IPS DF 6.9 (cell line): ENCODE results near the gene CEP128.
"Not testable (repeated sequence)": the region's sequence is repeated elsewhere in the genome, so short reads cannot be mapped to it uniquely, and the experiment has no call there.

Source experiments
- DNase-seq: peaks from one replicate; pipeline ENCODE4 v3.0.0-alpha.2; 2013; ENCODE audit warnings: low read depth, low spot score
- H3K27ac ChIP-seq: one replicate; pipeline ENCODE4 v1.5.1; 2013; ENCODE audit warnings: low read length, control low read depth
- H3K27me3 ChIP-seq: 2 replicates; pipeline ENCODE4 v1.6.1; 2013; ENCODE audit warnings: mild to moderate bottlenecking, low read length; ENCODE audit not compliant: control insufficient read depth, insufficient read depth
- H3K36me3 ChIP-seq: 2 replicates; pipeline ENCODE4 v1.6.1; 2013; ENCODE audit warnings: low read length; ENCODE audit not compliant: control insufficient read depth, insufficient read depth
- H3K4me1 ChIP-seq: 2 replicates; pipeline ENCODE4 v1.6.1; 2013; ENCODE audit warnings: low read length; ENCODE audit not compliant: control insufficient read depth, insufficient read depth
- H3K4me3 ChIP-seq: 2 replicates; pipeline ENCODE4 v1.5.1; 2013; ENCODE audit warnings: mild to moderate bottlenecking, low read length
- H3K9me3 ChIP-seq: 2 replicates; pipeline ENCODE4 v1.6.1; 2013; ENCODE audit warnings: low read length, inconsistent platforms; ENCODE audit not compliant: control insufficient read depth, insufficient read depth
- WGBS: extraction: QIAGEN DNeasy Blood & Tissue Kit; methylation state at CpG from one replicate; pipeline ENCODE4 v1.1.7; 2013; ENCODE audit warnings: mixed read lengths, missing lambda C conversion rate; ENCODE audit not compliant: insufficient read length, insufficient coverage; 5-methylcytosine and 5-hydroxymethylcytosine counted together

CEP128 gene

DNA sequence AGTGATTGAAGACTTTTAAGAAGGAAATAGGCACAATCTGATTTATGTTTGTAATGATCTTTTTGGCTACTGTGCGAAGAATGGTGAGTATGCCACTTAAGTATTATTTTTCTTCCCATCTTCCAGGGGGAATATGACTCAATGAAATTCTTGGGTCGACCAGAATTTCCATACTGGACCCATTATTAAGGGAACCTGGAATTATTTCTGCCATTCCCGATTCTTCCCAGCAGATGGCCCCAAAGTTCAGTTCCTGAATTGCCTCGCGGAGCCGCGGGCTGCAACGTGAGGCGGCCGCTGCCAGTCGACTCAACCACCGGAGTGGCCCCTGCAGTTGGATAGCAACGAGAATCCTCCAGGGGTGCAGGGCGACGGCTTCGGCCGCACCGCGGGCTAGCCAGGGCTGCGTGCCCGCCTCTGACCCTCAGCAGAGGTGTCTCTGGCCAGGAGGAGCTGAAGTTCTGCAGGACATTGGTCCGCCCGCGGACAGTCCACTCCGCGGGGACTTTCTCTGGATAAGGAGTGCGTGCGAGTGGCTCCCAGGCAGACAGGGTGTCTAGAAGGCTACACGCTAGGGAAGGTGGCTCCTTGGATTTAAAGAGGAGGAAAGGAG is 13.3 kb upstream of the CEP128 start:
- peak overlapping the region; percentile 58; the same call in 1 of the 2 replicates for H3K4me3 ChIP-seq
- peak; percentile 43 for DNase-seq
- H3K36me3 ChIP-seq, result no peaks in the 10 kb centered on the region
- no CpG with 5 or more reads among the region's 29 CpGs for WGBS
- no peak overlapping the region for H3K27ac ChIP-seq
- H3K27me3 ChIP-seq, result peaks cover 5% of the 10 kb centered on the region; the same call in 1 of the 2 replicates
- H3K4me1 ChIP-seq, result no peaks in the 10 kb centered on the region; the same call in 1 of the 2 replicates
- no peaks in the 10 kb centered on the region for H3K9me3 ChIP-seq

GRCh38 chr14:80953211-80953610 is 11.7 kb upstream of the CEP128 start:
- not testable (repeated sequence) for H3K4me1 ChIP-seq, H3K9me3 ChIP-seq, H3K36me3 ChIP-seq, DNase-seq, H3K27me3 ChIP-seq, H3K4me3 ChIP-seq, H3K27ac ChIP-seq
- whole genome bisulfite sequencing, result no CpG with 5 or more reads among the region's 18 CpGs

DNA sequence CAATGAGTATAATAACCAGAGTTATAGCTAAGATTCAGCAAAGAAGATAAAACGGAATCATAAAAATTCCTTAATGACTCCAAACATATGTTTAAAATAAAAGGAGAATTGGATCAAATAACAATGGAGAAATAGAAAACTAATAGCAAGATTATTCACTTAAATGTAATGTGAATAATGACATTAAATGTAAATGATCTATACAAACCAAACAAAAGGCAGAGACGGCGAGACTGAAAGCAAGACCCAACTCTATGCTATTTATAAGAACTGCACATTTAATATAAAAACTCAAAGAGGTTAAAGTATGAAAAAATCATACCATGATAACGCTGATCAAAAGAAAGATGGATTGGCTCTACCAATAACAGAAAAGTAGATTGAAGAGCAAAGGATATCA is 10.0 kb upstream of the CEP128 start:
- Histone ChIP-seq H3K27me3 (peaks cover 5% of the 10 kb centered on the region; the same call in 1 of the 2 replicates), H3K4me3 (no peak overlapping the region), H3K4me1 (no peaks in the 10 kb centered on the region; the same call in 1 of the 2 replicates), H3K36me3 (no peaks in the 10 kb centered on the region), H3K27ac (no peak overlapping the region), H3K9me3 (no peaks in the 10 kb centered on the region)
- WGBS, result no CpG with 5 or more reads among the region's 4 CpGs
- DNase-seq, result no peak

- no peaks in the 10 kb centered on the region for H3K27me3 ChIP-seq
- H3K4me1 ChIP-seq, result no peaks in the 10 kb centered on the region
- no peak overlapping the region for H3K27ac ChIP-seq
- H3K9me3 ChIP-seq, result no peaks in the 10 kb centered on the region
- DNase-seq, result no peak
- H3K4me3 ChIP-seq, result no peak overlapping the region
- WGBS, result no CpG with 5 or more reads among the region's 1 CpG
- H3K36me3 ChIP-seq, result no peaks in the 10 kb centered on the region
These were observed 6.8 kb upstream of the CEP128 start for GRCh38 chr14:80948291-80948690.

DNA sequence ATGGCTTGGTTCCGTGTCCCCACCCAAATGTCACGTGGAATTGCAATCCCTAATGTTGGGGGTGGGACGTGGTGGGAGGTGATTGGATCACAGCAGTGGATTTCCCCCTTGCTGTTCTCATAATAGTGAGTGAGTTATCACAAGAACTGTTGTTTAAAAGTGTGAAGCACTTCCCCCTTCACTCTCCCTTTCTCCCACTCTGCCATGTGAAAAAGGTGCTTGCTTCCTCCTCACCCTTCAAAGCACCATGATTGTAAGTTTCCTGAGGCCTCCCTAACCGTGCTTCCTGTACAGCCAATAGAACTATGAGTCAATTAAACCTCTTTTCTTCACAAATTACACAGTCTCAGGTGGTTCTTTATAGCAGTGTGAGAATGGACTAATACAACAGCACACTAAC is 5.3 kb upstream of the CEP128 start:
- Histone ChIP-seq H3K27ac (no peak overlapping the region), H3K4me1 (no peaks in the 10 kb centered on the region), H3K4me3 (no peak overlapping the region), H3K36me3 (no peaks in the 10 kb centered on the region), H3K27me3 (no peaks in the 10 kb centered on the region), H3K9me3 (no peaks in the 10 kb centered on the region)
- no peak for DNase-seq
- no CpG with 5 or more reads among the region's 4 CpGs for WGBS

- no peaks in the 10 kb centered on the region for H3K36me3 ChIP-seq
- no peaks in the 10 kb centered on the region for H3K27me3 ChIP-seq
- no peaks in the 10 kb centered on the region for H3K4me1 ChIP-seq
- no peak for DNase-seq
- no peaks in the 10 kb centered on the region for H3K9me3 ChIP-seq
- WGBS, result no CpG with 5 or more reads among the region's 1 CpG
- H3K4me3 ChIP-seq, result no peak overlapping the region
- H3K27ac ChIP-seq, result no peak overlapping the region
These were observed 4.6 kb upstream of the CEP128 start for GRCh38 chr14:80946187-80946586.

- DNase-seq, result no peak
- H3K27me3 ChIP-seq, result no peaks in the 10 kb centered on the region
- H3K4me1 ChIP-seq, result no peaks in the 10 kb centered on the region
- no CpG with 5 or more reads among the region's 5 CpGs for WGBS
- no peaks in the 10 kb centered on the region for H3K9me3 ChIP-seq
- H3K27ac ChIP-seq, result no peak overlapping the region
- no peaks in the 10 kb centered on the region for H3K36me3 ChIP-seq
- no peak overlapping the region for H3K4me3 ChIP-seq
These were observed 3.5 kb upstream of the CEP128 start for GRCh38 chr14:80944861-80945617.

- Histone ChIP-seq H3K27ac (no peak overlapping the region), H3K4me1 (no peaks in the 10 kb centered on the region), H3K4me3 (peak overlapping the region; percentile 18; the same call in 1 of the 2 replicates), H3K9me3 (no peaks in the 10 kb centered on the region), H3K36me3 (no peaks in the 10 kb centered on the region), H3K27me3 (no peaks in the 10 kb centered on the region)
- DNase-seq, result no peak
- WGBS, result no CpG with 5 or more reads among the region's 5 CpGs
These were observed 658 bp upstream of the CEP128 start for GRCh38 chr14:80942191-80942600.

DNA sequence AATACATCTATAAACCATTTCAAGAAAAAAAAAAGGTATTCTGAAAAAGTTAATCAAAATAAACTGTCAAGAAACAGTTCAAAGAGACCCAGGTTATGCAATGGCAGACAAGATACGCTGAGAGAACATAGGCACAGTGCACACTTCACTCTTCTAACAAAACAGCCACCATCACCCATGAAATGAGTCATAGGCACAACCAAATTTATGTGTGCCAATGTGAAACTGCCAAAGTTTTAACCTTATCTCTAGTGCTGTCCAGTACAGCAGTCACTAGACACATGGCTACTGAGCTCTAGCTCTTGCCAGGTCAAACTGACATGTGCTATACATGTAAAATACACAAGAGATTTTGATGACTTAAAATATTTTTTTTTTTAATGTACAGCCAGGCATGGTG is 1.4 kb downstream of the CEP128 start:
- no CpG with 5 or more reads among the region's 1 CpG for WGBS
- Histone ChIP-seq H3K27me3 (no peaks in the 10 kb centered on the region), H3K27ac (no peak overlapping the region), H3K4me3 (no peak overlapping the region), H3K36me3 (no peaks in the 10 kb centered on the region), H3K4me1 (no peaks in the 10 kb centered on the region), H3K9me3 (no peaks in the 10 kb centered on the region)
- no peak for DNase-seq

DNA sequence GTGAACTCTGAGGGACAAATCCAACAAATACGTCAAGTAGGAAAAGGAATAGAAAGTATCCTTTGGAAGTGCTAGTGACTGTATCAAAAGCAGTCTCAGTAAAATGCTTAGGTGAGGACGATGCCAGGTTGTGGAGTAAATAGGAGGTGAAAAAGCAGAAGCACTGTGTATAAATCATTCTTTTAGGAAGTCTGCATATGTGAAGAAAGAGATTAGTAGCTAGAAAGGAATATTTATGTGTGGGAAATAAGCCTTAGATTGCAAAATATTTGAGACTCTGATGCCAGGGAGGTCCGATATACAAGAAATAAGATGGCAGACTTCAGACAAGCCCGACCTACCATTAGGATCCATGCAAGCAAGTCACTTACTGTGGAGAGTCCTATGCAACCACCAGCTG is 7.9 kb downstream of the CEP128 start:
- H3K4me3 ChIP-seq, result no peak overlapping the region
- no peaks in the 10 kb centered on the region for H3K36me3 ChIP-seq
- no peaks in the 10 kb centered on the region for H3K9me3 ChIP-seq
- no peaks in the 10 kb centered on the region for H3K4me1 ChIP-seq
- H3K27ac ChIP-seq, result no peak overlapping the region
- no peaks in the 10 kb centered on the region for H3K27me3 ChIP-seq
- WGBS, result no CpG with 5 or more reads among the region's 4 CpGs
- DNase-seq, result no peak

GRCh38 chr14:80933282-80933681 is 8.3 kb downstream of the CEP128 start:
- Histone ChIP-seq H3K4me3 (no peak overlapping the region), H3K9me3 (no peaks in the 10 kb centered on the region), H3K36me3 (no peaks in the 10 kb centered on the region), H3K27ac (no peak overlapping the region), H3K27me3 (no peaks in the 10 kb centered on the region), H3K4me1 (no peaks in the 10 kb centered on the region)
- DNase-seq, result no peak
